ENCODE data around the gene PPP1R16B. TPM values are rescaled to one million over a fixed set of nuclear protein-coding genes. Genes with fewer than 3 reads are reported as not detected.

The PPP1R16B gene
- polyA plus RNA-seq, 4 donors, result 4.5 to 7.5 (median 6.5) TPM

DNA sequence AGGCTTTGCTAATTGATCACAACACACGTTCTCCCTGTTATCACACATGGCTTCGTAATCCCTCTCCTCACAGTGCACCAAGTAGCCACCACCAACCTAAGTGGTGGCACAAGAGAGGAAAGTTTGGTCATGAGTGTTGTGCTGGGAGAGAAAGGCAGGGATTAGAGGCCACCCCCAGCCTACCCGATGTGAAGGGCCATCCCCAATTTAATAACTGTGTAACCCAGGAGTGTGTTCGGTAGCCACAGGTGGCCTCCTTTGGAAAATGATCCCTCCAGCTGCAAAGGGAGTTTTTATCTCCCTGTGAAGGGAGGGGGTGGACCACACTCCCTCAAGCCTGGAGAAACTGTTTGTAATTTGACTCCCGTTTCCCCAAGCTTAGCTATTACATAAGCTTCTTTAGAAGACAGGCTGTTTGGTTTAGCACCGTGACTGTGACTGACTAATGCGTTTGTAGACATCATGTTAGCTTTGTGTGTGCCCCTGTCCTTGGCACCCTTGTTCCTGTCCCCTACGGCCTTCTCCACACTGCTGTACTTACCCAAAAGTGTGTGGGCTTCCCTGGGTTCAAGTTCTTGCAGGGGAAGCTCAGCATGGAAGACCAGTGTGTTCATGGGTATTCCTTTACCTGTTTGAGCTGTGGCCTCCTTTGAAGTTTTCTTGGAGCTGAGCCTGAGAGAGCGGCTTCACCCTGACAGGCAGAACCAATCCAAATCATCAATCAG, 20.6 kb downstream of the PPP1R16B start:
- DNase-seq (ENCODE audit: low read depth in 4 of 4, low spot score in 3 of 4), result peak in 2 of 4 donors; percentile 33 to 74

GRCh38 chr20:38827770-38828281, 22.3 kb downstream of the PPP1R16B start:
- no peak for DNase-seq (ENCODE audit: low read depth in 4 of 4, low spot score in 3 of 4)

DNA sequence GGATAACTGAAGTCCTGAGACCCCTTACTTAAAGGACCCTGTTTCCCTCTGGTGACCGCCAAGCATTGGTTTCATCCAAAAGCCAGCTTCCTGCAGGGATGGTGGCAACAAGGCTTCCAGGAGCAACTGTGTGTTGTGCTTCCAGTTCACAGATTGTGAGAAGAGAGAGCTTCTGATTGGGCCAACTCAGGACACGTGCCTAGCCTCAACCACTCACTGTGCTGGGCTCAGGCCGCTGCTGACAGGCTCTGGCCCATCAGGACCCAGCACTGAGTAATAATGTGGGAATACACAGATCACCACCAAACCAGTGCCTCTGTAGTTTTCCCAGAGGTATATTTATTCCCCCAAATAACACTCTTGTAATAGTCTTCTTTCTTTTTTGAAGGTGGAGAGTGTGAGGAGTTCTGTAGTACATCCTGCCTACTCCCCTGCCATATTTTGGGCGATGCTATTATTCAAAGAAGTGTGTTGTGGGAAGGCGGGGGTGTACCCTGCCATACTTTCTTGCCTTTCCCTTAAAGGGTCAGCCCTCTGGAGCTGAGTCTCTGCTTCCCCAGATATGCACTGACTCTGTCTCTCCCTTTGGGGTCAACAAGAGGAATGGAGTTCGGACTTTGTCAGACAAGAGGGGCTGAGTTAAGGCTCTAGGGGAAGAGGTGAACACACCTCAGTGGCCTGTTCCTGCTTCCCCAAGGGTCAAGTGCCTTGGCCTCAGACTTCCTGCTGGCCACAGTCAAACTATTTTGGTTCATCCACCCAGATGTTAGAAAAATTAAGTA, 23.2 kb downstream of the PPP1R16B start:
- DNase-seq (ENCODE audit: low read depth in 4 of 4, low spot score in 3 of 4), result no peak

DNA sequence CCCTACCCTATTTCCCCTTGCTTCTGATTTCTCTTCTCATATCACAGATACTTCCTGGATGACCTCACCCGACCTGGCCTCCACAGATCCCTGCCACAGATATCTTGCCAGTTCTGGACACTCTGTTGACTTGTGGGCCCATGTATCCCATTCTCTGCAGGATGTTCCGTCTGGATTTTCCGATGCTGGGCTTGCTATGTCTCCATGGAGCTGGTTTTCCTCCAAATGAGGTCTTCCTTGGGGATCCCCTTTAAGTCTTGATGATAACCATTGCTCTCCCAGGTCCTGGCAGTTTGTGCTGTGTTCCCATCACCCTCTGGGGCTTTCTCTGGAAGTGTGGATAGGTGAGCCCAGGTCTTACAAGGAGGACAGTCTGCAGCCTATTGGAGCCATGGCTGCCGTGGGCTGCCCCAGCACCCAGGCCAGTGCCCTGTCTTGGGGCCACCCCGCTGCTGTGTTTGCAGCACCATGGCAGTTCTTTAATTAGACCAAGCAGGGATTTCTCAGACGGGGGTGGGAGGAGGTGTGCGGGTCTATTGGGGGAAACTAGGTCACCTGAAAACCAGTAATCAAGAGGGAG, 23.9 kb downstream of the PPP1R16B start:
- no peak for DNase-seq (ENCODE audit: low read depth in 4 of 4, low spot score in 3 of 4)

- no peak for DNase-seq (ENCODE audit: low read depth in 4 of 4, low spot score in 3 of 4)
Observed at GRCh38 chr20:38830356-38830755, 24.9 kb downstream of the PPP1R16B start.

GRCh38 chr20:38831049-38831691, 25.7 kb downstream of the PPP1R16B start:
- no peak for DNase-seq (ENCODE audit: low read depth in 4 of 4, low spot score in 3 of 4)

- no peak for DNase-seq (ENCODE audit: low read depth in 4 of 4, low spot score in 3 of 4)
Observed at GRCh38 chr20:38831995-38832620, 26.6 kb downstream of the PPP1R16B start.

DNA sequence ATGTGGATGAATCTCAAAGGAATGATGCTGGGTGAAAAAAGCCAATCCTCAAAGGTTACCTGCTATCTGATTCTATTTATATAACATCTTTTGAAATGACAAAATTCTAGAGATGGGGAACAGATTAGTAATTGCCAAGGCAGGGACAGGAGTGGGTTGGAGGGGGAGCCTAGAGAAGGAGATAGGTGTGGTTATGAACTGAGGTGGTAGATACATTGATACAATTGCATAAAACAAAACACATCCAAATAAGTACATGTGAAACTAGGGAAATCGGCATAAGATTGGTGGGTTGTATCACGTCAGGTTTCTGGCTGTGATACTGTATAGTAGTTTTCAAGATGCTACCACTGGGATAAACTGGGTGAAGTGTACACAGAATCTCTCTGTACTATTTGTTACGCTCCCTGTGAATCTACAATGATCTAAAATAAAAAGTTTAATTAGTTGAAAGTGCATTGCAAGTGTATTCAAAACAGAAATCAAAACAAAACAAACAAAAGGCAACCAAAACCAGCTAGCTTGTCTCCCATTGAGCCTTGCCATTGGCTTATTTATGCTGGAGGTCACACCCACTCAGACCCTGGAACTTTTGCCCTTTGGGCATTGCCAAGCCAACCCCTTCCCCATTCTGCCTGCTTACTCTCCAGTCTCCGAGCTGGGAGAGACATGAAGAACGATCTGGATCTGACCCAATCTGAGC, 27.8 kb downstream of the PPP1R16B start:
- DNase-seq (ENCODE audit: low read depth in 4 of 4, low spot score in 3 of 4), result no peak

GRCh38 chr20:38833857-38834164, 28.3 kb downstream of the PPP1R16B start:
- DNase-seq (ENCODE audit: low read depth in 4 of 4, low spot score in 3 of 4), result no peak

GRCh38 chr20:38834868-38835267, 29.4 kb downstream of the PPP1R16B start:
- no peak for DNase-seq (ENCODE audit: low read depth in 4 of 4, low spot score in 3 of 4)

DNA sequence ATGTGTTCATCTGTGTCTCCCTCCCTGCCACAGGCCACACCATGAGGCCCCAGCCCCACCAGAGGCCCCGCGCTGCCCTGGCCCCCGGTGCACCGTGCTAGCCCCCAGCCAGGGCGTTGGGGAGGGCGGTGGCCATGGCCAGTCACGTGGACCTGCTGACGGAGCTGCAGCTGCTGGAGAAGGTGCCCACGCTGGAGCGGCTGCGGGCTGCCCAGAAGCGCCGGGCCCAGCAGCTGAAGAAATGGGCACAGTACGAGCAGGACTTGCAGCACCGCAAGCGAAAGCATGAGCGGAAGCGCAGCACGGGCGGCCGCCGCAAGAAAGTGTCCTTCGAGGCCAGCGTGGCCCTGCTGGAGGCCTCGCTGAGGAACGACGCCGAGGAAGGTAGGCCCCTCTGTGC, 30.3 kb downstream of the PPP1R16B start:
- DNase-seq (ENCODE audit: low read depth in 4 of 4, low spot score in 3 of 4), result no peak

- DNase-seq (ENCODE audit: low read depth in 4 of 4, low spot score in 3 of 4), result no peak
Observed at GRCh38 chr20:38836991-38837390, 31.5 kb downstream of the PPP1R16B start.

DNA sequence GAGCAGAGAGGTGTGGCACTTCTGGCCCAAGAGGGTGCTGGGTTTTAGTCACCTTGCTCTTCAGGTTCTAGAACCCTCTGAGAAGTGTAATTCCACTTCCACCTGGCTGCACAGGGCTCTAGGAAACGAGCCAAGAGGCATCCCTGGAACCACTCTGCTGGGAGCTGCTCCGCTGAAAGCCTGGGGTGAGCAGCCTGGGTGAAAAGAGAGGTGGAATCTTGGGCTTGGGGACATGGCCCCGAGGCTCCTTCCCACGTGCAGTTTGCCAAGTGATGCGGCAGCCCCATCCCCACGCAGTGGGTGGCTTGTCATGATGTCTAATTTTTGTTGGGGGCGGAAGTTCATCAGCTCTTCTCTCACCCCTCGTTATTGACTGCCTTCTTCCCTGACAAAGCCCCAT, 32.8 kb downstream of the PPP1R16B start:
- DNase-seq (ENCODE audit: low read depth in 4 of 4, low spot score in 3 of 4), result no peak

GRCh38 chr20:38839563-38839962, 34.1 kb downstream of the PPP1R16B start:
- no peak for DNase-seq (ENCODE audit: low read depth in 4 of 4, low spot score in 3 of 4)

GRCh38 chr20:38840053-38840893, 34.8 kb downstream of the PPP1R16B start:
- no peak for DNase-seq (ENCODE audit: low read depth in 4 of 4, low spot score in 3 of 4)

DNA sequence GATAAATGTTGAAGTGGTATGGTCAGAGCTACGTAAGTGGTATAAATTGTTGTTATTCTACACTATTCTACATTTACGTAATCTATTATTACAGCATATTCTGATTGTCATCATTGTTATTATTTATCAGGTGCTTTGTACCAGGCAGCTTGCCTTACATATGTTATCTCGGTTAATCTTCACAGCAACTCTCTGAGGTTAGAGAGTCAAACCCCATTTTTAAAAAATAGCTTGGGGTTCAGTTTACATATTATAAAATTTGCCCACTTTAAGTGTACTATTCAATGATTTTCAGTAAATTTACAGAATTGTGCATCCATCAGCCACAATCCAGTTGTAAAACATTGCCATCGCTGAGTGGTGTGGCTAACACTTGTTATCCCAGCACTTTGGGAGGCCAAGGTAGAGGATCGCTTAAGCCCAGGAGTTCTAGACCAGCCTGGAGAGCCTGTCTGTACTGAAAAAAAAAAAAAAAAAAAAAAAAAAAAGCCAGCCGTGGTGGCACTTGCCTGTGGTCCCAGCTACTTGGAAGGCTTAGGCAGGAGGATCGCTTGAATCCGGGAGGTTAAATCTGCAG, 35.5 kb downstream of the PPP1R16B start:
- DNase-seq (ENCODE audit: low read depth in 4 of 4, low spot score in 3 of 4), result no peak

GRCh38 chr20:38841570-38841969, 36.1 kb downstream of the PPP1R16B start:
- no peak for DNase-seq (ENCODE audit: low read depth in 4 of 4, low spot score in 3 of 4)

- DNase-seq (ENCODE audit: low read depth in 4 of 4, low spot score in 3 of 4), result no peak
Observed at GRCh38 chr20:38842026-38842425, 36.5 kb downstream of the PPP1R16B start.

DNA sequence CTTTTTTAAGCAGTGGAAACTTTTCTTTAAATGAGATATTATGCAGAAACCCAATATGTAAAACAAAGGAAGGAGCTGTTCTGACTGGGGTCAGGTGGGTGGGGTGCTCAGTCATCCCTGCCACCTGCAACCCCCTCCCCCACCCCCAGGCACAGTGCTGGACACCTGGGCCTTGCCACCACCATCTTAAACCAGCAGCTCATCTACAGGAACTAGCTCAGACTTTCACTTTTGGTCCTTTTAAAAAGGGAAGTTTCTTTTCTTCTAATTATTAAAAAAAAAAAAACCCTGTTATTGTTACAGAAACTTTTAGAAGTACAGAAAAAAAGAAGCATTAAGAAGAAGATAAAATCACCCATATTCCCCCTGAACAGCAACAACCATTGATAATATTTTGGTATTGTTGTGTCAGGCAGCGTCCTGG, 37.1 kb downstream of the PPP1R16B start:
- DNase-seq (ENCODE audit: low read depth in 4 of 4, low spot score in 3 of 4), result no peak

All from left renal pelvis (tissue), 4 donors.